Bone marrow (tissue), 2 donors: Measurements from ENCODE around the gene ABCA4.
A peak's percentile ranks its signal among the peaks of the same experiment; 100 is the strongest.

Experiments
- DNase-seq, 2 donors: peaks; one replicate each; lab custom pipeline; 2025; lab: John Stamatoyannopoulos, UW

Gene ABCA4

DNA sequence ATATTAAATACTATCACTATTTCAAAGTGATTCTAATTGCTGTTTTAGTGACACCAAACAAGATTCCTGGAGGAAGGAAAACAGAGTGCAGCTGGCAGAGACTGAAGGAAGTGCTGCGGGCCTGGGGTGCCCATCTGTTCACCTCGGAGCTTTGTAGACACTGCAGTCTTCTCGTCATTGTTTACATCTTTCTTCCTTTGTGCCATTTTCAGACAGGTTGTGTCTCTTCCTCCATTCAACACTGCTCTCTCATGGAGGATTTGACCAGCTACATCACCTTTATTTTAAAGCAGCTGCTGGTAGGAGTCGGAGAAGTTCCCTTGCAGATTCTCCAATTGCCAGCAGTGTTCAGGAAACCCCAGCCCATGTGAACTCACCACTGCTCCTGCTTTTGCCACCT lies 37.3 kb downstream of the ABCA4 start:
- no peak for DNase-seq

DNA sequence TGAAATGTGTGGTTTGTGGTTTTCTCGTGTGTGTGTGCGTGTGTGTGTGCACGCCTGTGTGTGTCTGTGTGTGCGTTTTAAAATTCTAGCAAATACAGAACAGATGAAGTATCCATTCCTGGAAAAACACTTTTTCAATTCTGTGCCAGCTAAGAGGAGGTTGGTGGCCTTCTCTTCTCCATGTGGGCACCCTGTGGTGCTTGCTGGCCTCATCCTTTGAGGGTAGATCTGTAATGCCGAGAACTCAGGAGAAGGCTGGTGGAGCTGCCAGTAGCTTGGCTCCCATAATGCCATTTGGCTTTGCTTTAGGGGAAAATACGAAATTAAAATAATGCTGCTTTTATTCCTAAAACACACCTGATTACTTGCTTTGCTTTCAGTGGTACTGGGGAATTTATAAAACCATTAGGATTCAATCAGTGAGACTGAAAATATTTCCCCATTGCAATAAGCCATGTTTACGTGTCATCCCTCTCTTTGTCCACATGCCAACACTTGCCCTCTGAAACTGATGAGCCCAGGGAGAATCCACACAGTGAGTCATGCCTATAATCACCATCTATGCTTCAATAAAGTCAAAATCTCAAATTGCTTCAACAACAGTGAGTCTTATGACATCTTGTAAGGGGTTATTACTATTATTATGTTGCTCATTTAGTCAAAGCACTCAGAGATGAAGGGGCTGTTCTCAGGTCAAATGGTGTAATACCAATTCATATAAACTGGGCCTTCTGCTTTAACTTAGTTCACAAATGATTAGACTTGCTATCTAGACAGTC lies 39.2 kb downstream of the ABCA4 start:
- no peak for DNase-seq

DNA sequence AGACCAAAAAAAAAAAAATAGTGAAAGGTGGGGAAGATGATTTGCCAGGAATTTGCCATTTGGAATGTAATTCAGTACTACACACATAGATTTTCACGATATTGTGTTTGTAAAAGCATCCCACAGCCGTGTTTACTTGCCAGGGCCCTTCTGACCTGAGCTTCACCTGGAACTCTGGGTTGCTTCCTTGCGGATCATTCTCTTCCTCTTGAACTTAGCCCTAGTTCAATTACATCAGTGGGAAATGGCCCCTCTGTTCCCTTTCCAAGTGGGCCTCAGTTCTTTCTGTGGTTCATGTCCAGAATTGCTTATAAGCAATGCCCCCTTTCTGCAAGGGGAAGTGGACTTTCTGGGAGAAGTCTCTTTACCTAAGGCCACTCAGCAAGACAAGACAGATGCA lies 41.0 kb downstream of the ABCA4 start:
- DNase-seq = no peak

DNA sequence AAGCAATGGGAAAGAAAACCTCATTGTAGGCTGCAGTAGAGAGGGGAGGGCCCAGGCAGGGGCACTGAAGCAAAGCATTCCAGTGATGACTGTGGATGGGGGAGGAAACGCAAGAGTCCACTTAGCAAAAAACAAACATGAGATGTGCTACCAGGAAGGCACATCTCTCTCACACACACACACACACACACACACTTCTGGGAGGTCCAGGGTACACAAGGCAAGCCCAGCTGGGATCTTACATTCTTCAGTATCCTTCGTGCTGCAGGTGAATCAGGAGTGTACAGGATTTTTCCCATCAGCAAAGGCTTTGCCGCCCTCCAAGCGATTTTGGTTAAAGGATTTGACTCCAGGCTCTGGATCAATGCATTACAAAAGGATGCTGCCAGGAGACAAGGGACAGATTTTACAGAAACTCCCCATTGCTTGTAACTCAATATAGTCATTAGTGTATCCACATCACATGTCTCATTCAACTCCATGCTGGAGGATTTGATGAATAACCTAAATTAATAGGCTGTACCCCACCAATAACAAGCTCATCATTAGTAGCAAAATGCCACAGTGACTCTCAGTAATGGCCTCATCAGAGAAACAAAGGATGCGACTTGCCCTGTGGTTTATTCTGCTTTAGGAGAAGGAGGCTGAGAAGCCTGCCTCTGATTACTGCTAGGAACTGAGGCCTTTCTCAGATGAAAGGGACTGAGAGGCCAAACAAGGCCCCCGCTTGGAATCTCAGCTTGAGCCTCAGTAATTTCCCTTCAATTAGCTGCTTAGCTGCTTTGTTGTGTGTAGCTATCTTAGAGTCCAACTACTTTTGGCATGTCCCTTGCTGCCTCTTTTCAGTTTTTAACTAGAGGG lies 41.6 kb downstream of the ABCA4 start:
- DNase-seq = no peak

DNA sequence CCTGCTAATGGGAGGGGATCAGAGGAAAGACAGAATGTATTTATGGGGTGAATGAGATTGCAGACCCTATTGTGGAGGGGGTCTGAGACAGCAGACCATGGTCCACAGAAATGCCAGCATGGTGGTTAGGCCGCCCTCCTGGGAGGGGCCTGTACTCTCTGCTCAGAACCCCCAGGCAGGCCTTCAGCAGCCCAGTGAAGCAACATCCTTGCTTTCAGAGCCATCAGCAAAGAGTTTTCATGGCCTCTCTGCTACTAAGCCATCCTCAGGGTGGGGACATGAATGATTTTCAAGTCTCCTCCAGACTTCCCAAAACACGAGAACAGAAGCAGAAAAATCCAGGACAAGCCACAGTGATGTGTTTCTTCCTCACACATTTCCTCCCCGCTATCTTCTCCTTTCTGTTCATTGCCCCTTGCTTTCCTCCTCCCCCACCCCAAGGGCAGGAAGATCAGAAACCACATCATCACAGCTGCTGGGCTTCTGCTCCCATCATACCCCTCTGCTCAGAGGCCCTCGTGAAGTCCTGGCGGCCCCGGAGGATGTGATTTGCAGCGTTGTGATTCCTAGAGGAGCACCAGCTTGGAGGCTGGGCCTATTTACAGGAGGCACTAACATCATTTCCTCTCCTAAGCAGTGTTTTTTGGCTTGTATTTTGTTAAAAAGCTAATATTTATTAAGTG lies 48.0 kb downstream of the ABCA4 start:
- peak in 1 of 2 donors; percentile 22 for DNase-seq

DNA sequence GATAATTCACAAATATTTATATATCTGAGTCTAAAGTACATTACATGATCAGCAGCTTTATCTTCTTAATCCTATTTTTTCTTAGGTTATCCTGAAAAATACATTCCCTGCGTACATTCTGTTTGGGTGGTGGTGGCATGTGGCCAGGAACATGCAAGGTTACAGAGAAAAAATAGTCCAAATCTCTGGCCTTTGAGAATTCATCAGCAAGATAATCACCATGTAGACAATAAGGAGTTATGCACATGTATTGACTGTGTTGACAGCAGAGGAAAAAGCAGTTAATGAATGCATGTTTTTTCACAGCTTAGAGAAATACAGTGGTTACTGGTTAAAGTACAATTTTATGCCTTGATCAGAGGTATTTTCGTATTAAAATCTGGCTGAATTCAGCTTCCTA lies 49.0 kb downstream of the ABCA4 start:
- DNase-seq = no peak

DNA sequence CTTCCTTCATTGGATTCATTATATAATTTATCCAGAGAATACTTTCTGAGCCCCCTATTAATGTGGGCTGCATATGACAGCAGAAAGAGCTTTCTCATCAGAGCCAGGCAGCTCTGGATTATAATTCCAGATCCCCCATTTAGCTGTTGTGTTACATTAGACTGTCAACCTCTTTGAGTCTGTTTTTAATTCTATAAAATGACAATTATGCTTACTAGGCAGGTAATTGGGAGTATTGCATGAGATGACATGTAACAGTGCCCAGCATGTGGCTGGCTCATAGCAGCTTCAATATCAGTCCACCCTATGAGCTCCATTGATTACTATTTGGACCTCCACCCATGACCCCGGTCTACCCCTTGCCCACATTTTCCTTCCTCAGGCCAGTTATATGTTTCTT lies 49.6 kb downstream of the ABCA4 start:
- no peak for DNase-seq

DNA sequence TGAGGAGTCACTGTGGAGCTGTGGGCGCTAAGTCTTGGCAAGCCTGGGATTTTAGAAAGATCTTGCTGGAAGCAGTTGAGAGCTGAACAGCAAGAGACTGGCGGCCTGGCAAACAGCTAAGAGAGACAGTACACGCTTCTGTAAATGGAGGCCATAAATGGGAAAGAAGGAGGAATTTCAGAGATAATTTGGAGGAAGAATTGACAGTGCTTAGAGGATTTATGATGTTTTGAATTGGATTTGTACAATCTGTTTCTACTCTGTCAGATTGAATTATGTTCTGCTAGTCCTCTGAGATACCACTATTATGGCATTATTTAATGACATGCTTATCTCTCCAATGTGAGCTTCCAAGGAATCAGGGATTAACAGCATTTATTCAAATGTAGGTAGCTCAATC lies 50.1 kb downstream of the ABCA4 start:
- no peak for DNase-seq

DNA sequence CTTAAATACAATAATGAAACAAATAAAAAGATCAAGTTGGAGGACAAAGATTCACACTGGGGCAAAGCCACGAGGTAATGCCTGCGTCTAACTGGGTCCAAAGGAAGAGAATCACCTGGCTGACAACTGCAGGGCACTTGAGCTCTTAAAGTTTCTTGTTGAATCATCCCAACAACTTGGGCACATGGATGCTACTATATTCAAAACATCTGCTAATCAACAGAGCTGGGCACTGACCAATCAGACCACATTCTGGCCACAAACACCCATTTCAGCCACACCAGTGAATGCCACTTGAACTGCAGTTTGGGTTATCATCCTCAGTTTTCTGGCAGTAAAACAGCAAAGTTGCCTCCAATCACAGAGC lies 51.0 kb downstream of the ABCA4 start:
- DNase-seq = no peak

DNA sequence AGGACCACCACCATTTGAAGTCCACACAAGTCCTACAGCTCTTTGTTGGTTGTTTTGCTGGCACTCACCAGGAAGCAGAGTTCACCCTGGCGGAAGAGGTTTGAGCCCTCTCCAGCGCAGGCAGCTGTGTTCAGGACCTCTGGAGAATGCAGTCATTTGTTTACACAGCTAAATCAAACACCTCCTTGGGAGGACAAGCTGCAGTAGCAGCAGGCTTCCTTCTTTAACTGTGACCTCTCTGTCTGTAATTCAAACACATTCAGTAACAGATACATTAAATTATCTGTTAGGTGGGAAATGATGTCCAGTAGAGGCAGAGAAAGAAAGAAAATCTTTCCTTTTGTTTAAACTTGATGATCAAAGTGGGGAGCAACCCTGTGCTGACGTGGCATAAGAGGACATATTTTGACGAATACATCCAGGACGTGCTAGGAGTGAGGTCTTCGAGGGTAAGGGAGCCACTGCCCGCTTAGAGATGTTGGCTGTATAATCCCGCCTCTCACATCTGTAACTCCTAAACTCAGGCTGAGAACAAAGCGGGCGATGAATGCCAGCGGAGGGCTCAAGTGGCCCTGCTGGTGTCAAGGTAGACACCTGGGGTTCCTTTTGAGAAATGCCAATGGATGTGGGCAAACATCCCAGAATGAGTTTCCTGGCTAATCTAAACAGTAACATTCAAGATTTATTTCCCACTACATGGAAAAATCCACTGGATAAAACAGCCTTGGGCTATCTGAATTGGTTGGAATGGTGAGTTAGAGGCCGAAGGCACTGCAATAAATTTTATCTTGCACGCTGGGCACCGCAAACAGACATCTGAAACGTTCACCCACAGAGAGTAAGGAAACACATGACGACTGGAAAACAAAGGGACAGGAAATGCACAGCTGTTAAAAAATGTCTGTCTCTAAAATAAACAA lies 51.7 kb downstream of the ABCA4 start:
- DNase-seq = no peak

DNA sequence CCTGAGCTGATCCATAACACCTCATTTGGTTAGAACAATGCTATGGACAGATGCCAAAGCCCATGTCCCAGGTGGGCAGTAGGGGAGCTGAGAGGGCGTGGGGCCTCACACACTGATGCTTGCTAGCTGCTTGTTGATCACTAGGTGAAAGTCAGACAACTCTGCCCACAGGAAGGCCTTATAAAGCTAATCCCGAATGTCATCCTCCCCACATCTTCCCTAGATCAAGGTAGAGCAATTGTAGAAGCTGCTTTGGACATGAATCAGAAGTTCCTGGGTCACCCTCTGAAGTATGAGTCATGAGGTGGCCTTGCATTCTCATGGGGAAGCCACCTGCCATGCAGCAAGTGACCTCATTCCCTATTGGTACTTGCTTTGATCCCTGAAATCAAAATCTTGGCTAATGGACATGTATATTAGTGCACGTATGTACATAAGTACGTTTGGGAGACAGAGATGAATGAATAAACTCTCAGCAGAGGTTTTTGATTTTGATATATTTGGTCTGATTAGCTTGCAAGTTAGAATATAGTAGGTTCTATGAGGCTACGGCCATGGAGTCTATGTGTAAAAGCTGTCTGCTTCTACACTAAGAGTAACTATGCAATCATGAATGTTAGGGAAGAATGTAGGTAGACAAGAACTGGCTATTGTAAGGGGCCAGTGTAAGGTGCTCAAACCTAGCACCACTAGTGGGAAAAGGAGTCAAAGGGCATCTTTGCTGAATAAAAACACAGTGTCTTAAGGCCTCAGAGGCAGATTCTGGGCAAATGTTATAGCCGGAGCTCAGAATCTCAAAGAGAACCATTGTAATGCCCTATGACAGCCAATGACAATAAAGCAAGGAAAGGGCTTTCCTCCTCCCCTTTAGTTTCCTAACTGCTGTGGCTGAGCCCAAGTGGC lies 52.6 kb downstream of the ABCA4 start:
- no peak for DNase-seq

DNA sequence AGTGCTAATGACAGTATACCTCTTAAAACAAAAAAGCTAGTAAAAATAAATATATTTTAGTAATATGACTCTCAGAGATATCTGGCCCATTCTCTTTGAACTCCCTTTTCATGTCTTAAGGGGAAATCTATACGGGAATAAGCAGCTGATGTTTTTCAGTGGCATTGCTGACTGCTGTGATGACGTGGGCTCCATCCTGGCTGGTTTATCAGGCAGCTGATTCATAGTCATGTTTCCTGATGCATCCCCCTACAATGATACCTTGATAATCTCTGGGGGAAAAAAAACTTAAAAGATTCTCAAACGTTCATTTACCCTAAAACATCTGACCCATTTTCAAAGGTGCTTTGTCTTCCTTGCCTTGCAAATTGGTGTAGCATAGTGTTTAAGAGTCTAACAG lies 53.8 kb downstream of the ABCA4 start:
- DNase-seq = no peak

DNA sequence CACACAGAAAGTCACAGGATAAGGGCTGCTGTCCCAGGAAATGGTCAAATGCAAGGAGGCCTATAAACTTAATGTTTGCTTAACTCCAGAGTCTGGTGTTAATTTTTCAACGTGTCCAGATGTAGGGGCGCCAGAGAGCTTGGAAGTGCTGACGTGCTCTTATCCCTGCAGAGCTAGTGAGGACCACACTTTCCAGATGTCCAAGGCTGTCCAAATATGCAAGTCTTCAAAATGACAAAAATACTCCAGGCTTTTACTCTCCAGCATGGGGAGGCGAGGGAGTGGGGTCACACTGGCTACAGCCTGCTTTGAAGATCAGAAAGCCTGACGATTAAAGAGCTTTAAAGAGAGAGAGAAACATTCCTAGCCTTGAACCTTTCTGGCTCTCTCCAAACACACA lies 57.6 kb downstream of the ABCA4 start:
- DNase-seq = no peak

DNA sequence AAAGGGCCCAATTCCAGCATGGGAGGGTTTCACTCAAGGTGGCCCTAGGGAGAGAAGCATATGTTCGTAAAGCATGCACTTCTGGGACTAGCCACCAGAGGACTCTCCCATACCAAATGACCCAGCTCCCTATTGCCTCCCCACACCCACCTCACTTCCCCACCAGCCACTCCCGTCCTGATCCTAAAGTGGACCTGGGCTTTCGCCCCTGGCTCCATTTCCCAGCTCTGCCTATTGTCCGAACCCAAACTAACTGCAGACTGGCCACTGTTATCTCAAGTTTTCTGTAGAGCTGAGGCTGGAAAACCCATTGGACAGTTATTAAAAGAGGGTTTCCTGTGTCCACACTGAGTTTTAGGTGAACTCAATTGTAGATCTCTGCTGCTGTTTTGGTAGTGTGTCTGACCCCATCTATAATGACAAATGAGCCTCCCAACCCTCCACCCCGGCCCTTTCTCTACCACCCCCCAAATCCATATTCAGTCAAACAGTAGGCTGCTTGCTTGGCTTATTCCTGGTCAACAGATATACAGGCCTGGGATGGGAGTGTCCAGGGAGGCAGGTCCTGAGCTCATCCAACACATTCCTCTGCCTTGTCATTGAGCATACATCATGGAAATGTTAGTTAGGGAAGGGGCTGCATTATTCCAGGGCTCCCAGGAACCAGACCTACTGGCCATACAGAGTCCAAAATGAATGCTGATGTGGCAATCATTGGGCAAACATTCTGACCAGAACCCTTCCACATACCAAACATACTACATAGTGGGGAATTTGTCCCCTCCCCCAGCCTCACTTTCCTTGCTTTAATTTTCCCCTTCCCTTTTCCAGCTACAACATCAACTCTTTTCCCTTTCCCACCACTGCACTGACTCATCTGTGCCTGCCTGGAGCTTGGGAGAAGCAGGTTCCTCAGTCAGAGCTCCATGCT lies 59.2 kb downstream of the ABCA4 start:
- peak in 1 of 2 donors; percentile 38 for DNase-seq

DNA sequence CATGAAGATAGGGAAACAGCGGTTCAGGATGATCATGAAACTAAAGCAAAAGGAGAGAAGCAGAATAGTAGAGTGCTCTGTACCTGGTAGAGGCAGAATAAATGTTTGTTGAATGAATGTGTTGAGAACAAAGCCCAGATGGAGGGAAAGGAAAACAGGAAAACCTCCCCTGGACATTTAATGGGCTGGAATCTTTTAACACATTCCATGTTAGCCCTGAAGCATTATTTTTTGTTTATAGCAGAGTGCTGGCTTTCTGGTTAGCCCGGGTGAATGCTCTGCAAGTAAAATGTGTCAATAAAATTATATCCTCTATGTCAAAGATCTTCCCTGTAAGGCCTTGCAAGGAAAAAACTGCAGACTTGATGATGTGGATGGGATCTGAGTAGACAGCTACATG lies 60.2 kb downstream of the ABCA4 start:
- no peak for DNase-seq

DNA sequence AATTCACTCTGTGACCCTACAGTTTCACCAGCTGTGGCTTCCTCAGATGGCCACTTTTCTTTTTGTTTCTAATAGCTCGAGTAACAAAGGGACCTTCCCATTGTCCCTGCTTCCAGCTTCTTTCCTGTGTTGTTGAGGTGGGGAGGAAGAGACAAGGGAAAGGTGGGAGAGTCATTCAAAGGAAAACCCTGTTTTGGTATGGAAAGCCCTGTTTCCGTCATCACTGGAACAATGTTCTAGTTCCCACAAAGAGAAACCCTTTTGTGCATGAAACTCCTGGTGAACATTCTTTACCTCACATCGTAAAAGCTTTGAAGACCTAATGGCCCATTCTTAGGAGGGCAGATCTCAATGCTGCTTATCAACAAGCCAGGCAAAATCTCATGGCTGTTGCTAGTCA lies 62.2 kb downstream of the ABCA4 start:
- no peak for DNase-seq

DNA sequence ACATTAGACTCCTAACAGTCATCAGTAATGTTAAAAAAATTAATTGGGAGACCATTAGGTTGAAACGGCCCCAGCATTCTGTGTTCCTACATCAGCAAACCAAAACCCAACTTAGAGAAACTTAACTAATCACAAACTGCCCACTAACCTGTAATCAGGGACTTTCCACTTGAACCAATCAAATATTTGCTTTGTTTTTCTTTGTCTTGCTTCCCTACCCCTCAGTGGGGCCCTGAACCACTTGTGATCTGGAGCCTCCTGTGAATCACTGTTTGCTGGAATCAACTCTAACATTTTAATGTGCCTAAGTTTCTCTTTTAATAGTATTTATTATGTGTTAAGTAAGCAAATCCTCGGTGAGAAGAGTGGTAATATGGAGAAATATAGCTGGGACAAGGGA lies 64.0 kb downstream of the ABCA4 start:
- DNase-seq = no peak

DNA sequence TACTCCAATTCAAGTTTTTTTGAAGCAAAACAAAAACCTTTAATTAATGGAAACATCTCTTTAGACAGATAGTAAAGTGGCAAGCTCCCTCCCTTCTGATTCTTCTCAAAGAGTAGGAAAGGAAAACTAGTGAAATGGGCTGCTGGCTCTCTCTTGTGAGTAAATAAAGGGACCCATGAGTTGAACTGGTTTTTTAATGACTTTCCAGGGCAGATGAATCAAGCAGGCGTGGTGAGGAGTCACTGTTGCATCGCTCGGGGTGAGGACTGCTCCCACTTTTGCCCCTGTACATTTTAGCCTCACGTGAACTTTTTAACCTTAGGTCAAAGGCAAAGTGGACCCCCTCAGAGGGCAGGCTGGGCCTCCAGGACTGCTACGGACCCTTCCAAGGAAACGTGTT lies 64.8 kb downstream of the ABCA4 start:
- no peak for DNase-seq

DNA sequence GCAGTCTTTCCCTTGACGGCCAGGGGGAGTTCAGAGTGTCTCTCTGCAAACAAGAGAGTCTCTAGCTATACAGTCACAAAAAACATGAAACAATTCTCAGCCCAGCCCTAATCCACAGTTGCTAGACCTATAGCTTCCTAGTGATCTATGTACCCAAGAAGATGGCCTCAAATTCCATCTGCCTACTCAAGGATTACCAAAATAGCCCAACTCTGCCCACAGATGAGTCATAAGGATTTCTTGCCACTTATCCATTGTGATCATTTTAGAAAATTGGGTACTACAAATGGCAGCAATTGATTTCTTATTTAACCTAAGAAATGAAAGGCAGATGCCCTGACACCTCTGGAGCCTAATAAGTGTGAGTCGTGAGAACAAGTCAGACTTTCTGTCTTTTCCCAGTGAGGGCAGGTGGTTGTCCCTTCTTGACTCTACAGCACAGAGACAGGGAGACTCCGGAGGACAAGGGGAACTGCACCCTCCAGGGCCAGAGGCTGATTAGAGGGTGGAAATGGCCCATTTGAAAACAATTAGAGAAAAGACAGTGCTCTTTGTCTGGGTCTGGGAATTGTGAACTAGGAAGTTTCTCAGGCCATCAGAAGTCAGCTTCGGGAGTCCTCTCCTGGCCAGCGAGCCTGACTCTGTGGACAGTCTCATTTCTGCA lies 65.4 kb downstream of the ABCA4 start:
- DNase-seq = no peak
